HTERT RPE-1 (cell line): ENCODE data around the gene CUTC.
"Not testable (repeated sequence)": the region's sequence is repeated elsewhere in the genome, so short reads cannot be mapped to it uniquely, and the experiment has no call there.

Experiments used
- in situ Hi-C: fragments of 300-500 bp; cut with MboI; formaldehyde crosslinking; loops from 4 replicates; pipeline ENCODE4 v1.14.3; 2020; ENCODE audit warnings: low sequenced_read_pairs

Gene CUTC

GRCh38 chr10:99742254-99742653 lies 10.2 kb downstream of the CUTC start:
- in situ Hi-C loops: no loop called here

GRCh38 chr10:99742701-99743100 lies 10.7 kb downstream of the CUTC start:
- in situ Hi-C loops: no loop called here

GRCh38 chr10:99743841-99744240 lies 11.8 kb downstream of the CUTC start:
- in situ Hi-C loops: no loop called here

GRCh38 chr10:99746166-99746565 lies 14.1 kb downstream of the CUTC start:
- in situ Hi-C loops: not testable (repeated sequence)

- in situ Hi-C loops: no loop called here
Measured at GRCh38 chr10:99748823-99749451, 16.9 kb downstream of the CUTC start.

- in situ Hi-C loops: no loop called here
Measured at GRCh38 chr10:99750641-99751040, 18.6 kb downstream of the CUTC start.

GRCh38 chr10:99754670-99755069 lies 22.6 kb downstream of the CUTC start:
- in situ Hi-C loops: no loop called here

GRCh38 chr10:99756159-99756558 lies 24.1 kb downstream of the CUTC start:
- in situ Hi-C loops: no loop called here

- in situ Hi-C loops: no loop called here
Measured at GRCh38 chr10:99758211-99758891, 26.3 kb downstream of the CUTC start.

- in situ Hi-C loops: no loop called here
Measured at GRCh38 chr10:99760321-99760720, 28.3 kb downstream of the CUTC start.

- in situ Hi-C loops: no loop called here
Measured at GRCh38 chr10:99761365-99761764, 29.3 kb downstream of the CUTC start.

- in situ Hi-C loops: no loop called here
Measured at GRCh38 chr10:99765672-99766301, 33.8 kb downstream of the CUTC start.

- in situ Hi-C loops: no loop called here
Measured at GRCh38 chr10:99766302-99766681, 34.3 kb downstream of the CUTC start.

GRCh38 chr10:99767901-99768300 lies 35.9 kb downstream of the CUTC start:
- in situ Hi-C loops: no loop called here

- in situ Hi-C loops: no loop called here
Measured at GRCh38 chr10:99768556-99768955, 36.5 kb downstream of the CUTC start.

GRCh38 chr10:99769706-99770105 lies 37.7 kb downstream of the CUTC start:
- in situ Hi-C loops: no loop called here

- in situ Hi-C loops: no loop called here
Measured at GRCh38 chr10:99770408-99771045, 38.5 kb downstream of the CUTC start.

GRCh38 chr10:99775850-99776249 lies 43.8 kb downstream of the CUTC start:
- in situ Hi-C loops: no loop called here

GRCh38 chr10:99777918-99778714 lies 46.1 kb downstream of the CUTC start:
- in situ Hi-C loops: no loop called here

- in situ Hi-C loops: no loop called here
Measured at GRCh38 chr10:99779335-99779734, 47.3 kb downstream of the CUTC start.
